Keratinocyte (primary cell): ENCODE data around the gene STXBP3.

Experiments used
- EZH2 ChIP-seq: IDR thresholded peaks from one replicate; pipeline ENCODE4 v1.6.1; 2012; ENCODE audit warnings: inconsistent platforms, mild to moderate bottlenecking, low read length, moderate library complexity
- TF ChIP-seq, protein P1 (sequence below), 3 experiments: IDR thresholded peaks in 1 of 3; conservative IDR thresholded peaks in 1 of 3; optimal IDR thresholded peaks in 1 of 3; 2 replicates in 2 of 3; 3 replicates in 1 of 3; pipeline versions ENCODE3 to v1.5.1; 2011; ENCODE audit warnings: low read length in 3 of 3, mild to moderate bottlenecking in 3 of 3, moderate library complexity in 2 of 3, control low read depth in 1 of 3, inconsistent platforms in 1 of 3; ENCODE audit not compliant: insufficient read depth in 2 of 3; ENCODE audit errors: extremely low read depth in 1 of 3

DNA sequence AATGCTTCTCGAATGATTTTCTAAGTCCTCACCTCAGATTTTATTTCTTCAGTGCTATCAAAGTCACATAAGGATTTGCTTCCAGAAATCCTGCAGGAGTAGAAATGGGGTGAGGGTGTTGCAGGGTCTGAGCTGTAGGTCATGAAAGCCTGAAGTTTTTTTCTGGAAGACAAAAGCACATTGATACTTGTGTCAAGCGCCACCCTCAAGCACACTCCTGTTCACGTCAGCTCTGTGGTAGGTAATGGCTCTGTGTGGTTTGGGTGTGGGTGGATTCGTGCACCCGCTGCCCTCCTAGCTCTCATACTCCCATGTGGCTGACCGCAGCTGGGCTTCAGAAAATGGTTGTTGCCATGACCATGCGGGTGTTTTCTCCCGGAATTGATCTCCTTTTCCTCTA lies 70.5 kb downstream of the STXBP3 start:
- TF ChIP-seq, protein P1, sequence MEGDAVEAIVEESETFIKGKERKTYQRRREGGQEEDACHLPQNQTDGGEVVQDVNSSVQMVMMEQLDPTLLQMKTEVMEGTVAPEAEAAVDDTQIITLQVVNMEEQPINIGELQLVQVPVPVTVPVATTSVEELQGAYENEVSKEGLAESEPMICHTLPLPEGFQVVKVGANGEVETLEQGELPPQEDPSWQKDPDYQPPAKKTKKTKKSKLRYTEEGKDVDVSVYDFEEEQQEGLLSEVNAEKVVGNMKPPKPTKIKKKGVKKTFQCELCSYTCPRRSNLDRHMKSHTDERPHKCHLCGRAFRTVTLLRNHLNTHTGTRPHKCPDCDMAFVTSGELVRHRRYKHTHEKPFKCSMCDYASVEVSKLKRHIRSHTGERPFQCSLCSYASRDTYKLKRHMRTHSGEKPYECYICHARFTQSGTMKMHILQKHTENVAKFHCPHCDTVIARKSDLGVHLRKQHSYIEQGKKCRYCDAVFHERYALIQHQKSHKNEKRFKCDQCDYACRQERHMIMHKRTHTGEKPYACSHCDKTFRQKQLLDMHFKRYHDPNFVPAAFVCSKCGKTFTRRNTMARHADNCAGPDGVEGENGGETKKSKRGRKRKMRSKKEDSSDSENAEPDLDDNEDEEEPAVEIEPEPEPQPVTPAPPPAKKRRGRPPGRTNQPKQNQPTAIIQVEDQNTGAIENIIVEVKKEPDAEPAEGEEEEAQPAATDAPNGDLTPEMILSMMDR (optimal IDR thresholded peaks at IDR 0.05 in 1 of 3, IDR thresholded peaks at IDR 0.05 in 1 of 3, conservative IDR thresholded peaks at IDR 0.05 in 1 of 3; ENCODE audit: extremely low read depth in 1 of 3, insufficient read depth in 2 of 3, low read length in 3 of 3) = no peak
- no peak for TF ChIP-seq EZH2
